ENCODE results near the gene OLFML2A.

OLFML2A gene

GRCh38 chr9:124855566-124855943 is 78.6 kb downstream of the OLFML2A start:
- Histone ChIP-seq H3K79me2 (ENCODE audit: insufficient read depth, low read length) (peaks cover 6% of the 10 kb centered on the region; the same call in 1 of the 2 replicates), H3F3A (ENCODE audit: insufficient read depth, low read length) (0 out of 2 replicates have a peak, but pooled peaks cover 19% of the 10 kb centered on the region), H3K36me3 (ENCODE audit: insufficient read depth, low read length) (peaks cover 46% of the 10 kb centered on the region), H3K27ac (ENCODE audit: low read depth, low read length, poor library complexity, severe bottlenecking) (peak overlapping the region; percentile 33), H3K9ac (ENCODE audit: low read length) (no peak overlapping the region), H2AFZ (ENCODE audit: low read length) (no peak overlapping the region), H3K4me1 (ENCODE audit: insufficient read depth, low read length, severe bottlenecking) (peaks cover 39% of the 10 kb centered on the region), H3K4me3 (ENCODE audit: low read depth, low read length, poor library complexity, severe bottlenecking) (no peak overlapping the region), H3K9me2 (ENCODE audit: low read depth, low read length) (no peaks in the 10 kb centered on the region), H3K4me2 (ENCODE audit: low read length) (no peak overlapping the region), H4K20me1 (ENCODE audit: insufficient read depth, low read length) (no peaks in the 10 kb centered on the region), H3K9me3 (ENCODE audit: low read length) (no peaks in the 10 kb centered on the region), H3K27me3 (ENCODE audit: insufficient read depth, low read length) (no peaks in the 10 kb centered on the region; the same call in 1 of the 2 replicates)
- TF ChIP-seq, protein P1, sequence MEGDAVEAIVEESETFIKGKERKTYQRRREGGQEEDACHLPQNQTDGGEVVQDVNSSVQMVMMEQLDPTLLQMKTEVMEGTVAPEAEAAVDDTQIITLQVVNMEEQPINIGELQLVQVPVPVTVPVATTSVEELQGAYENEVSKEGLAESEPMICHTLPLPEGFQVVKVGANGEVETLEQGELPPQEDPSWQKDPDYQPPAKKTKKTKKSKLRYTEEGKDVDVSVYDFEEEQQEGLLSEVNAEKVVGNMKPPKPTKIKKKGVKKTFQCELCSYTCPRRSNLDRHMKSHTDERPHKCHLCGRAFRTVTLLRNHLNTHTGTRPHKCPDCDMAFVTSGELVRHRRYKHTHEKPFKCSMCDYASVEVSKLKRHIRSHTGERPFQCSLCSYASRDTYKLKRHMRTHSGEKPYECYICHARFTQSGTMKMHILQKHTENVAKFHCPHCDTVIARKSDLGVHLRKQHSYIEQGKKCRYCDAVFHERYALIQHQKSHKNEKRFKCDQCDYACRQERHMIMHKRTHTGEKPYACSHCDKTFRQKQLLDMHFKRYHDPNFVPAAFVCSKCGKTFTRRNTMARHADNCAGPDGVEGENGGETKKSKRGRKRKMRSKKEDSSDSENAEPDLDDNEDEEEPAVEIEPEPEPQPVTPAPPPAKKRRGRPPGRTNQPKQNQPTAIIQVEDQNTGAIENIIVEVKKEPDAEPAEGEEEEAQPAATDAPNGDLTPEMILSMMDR (IDR thresholded peaks at IDR 0.05; ENCODE audit: low read length), result no peak
- no peak for TF ChIP-seq EZH2 (IDR thresholded peaks at IDR 0.05; ENCODE audit: borderline replicate concordance, low read length)

GRCh38 chr9:124855944-124856765 is 79.2 kb downstream of the OLFML2A start:
- Histone ChIP-seq H3K9me3 (ENCODE audit: low read length) (no peaks in the 10 kb centered on the region), H3K27ac (ENCODE audit: low read depth, low read length, poor library complexity, severe bottlenecking) (no peak overlapping the region), H2AFZ (ENCODE audit: low read length) (no peak overlapping the region), H4K20me1 (ENCODE audit: insufficient read depth, low read length) (no peaks in the 10 kb centered on the region), H3K4me3 (ENCODE audit: low read depth, low read length, poor library complexity, severe bottlenecking) (no peak overlapping the region), H3K9ac (ENCODE audit: low read length) (no peak overlapping the region), H3F3A (ENCODE audit: insufficient read depth, low read length) (0 out of 2 replicates have a peak, but pooled peaks cover 19% of the 10 kb centered on the region), H3K79me2 (ENCODE audit: insufficient read depth, low read length) (peaks cover 12% of the 10 kb centered on the region), H3K4me2 (ENCODE audit: low read length) (no peak overlapping the region), H3K9me2 (ENCODE audit: low read depth, low read length) (no peaks in the 10 kb centered on the region), H3K36me3 (ENCODE audit: insufficient read depth, low read length) (peaks cover 52% of the 10 kb centered on the region), H3K4me1 (ENCODE audit: insufficient read depth, low read length, severe bottlenecking) (peaks cover 43% of the 10 kb centered on the region), H3K27me3 (ENCODE audit: insufficient read depth, low read length) (no peaks in the 10 kb centered on the region; the same call in 1 of the 2 replicates)
- no peak for TF ChIP-seq EZH2 (IDR thresholded peaks at IDR 0.05; ENCODE audit: borderline replicate concordance, low read length)
- TF ChIP-seq, protein P1 (IDR thresholded peaks at IDR 0.05; ENCODE audit: low read length), result peak; percentile 47

GRCh38 chr9:124857533-124858162 is 80.7 kb downstream of the OLFML2A start:
- TF ChIP-seq, protein P1 (IDR thresholded peaks at IDR 0.05; ENCODE audit: low read length), result no peak
- TF ChIP-seq EZH2 (IDR thresholded peaks at IDR 0.05; ENCODE audit: borderline replicate concordance, low read length), result no peak
- Histone ChIP-seq H3K4me3 (ENCODE audit: low read depth, low read length, poor library complexity, severe bottlenecking) (peak overlapping the region; percentile 12), H3K9ac (ENCODE audit: low read length) (no peak overlapping the region)

More at GRCh38 chr9:124857533-124858162, 80.7 kb downstream of the OLFML2A start:
- Histone ChIP-seq H3K9me3 (ENCODE audit: low read length) (no peaks in the 10 kb centered on the region), H4K20me1 (ENCODE audit: insufficient read depth, low read length) (no peaks in the 10 kb centered on the region), H3K79me2 (ENCODE audit: insufficient read depth, low read length) (peaks cover 17% of the 10 kb centered on the region), H3K36me3 (ENCODE audit: insufficient read depth, low read length) (peaks cover 56% of the 10 kb centered on the region), H2AFZ (ENCODE audit: low read length) (no peak overlapping the region), H3K27me3 (ENCODE audit: insufficient read depth, low read length) (no peaks in the 10 kb centered on the region), H3F3A (ENCODE audit: insufficient read depth, low read length) (0 out of 2 replicates have a peak, but pooled peaks cover 19% of the 10 kb centered on the region), H3K4me2 (ENCODE audit: low read length) (no peak overlapping the region), H3K27ac (ENCODE audit: low read depth, low read length, poor library complexity, severe bottlenecking) (peak overlapping the region; percentile 54), H3K9me2 (ENCODE audit: low read depth, low read length) (no peaks in the 10 kb centered on the region), H3K4me1 (ENCODE audit: insufficient read depth, low read length, severe bottlenecking) (peaks cover 42% of the 10 kb centered on the region)

All from OCI-LY1 (cell line).